ACC112 (cell line): Measurements from ENCODE around the gene PODXL2.

ENCODE experiments used
- H2AFZ ChIP-seq: fragments of 200-600 bp; sonication (generic); one replicate; pipeline ENCODE4 v1.6.0; 2017; ENCODE audit warnings: antibody characterized with exemption, low read length; ENCODE audit not compliant: unreplicated experiment
- H3K27ac ChIP-seq: fragments of 200-600 bp; sonication (generic); 2 replicates; pipeline ENCODE4 v1.5.1; 2014; ENCODE audit warnings: low read depth, mild to moderate bottlenecking, antibody characterized with exemption, low read length, moderate library complexity
- H3K27me3 ChIP-seq: fragments of 200-600 bp; sonication (generic); 2 replicates; pipeline ENCODE4 v1.6.1; 2014; ENCODE audit warnings: mild to moderate bottlenecking, antibody characterized with exemption, low read length, moderate library complexity, mixed read lengths; ENCODE audit not compliant: insufficient read depth
- H3K36me3 ChIP-seq: fragments of 200-600 bp; sonication (generic); 2 replicates; pipeline ENCODE4 v1.6.1; 2016; ENCODE audit warnings: mild to moderate bottlenecking, antibody characterized with exemption, low read length, moderate library complexity, mixed read lengths; ENCODE audit not compliant: insufficient read depth
- H3K4me1 ChIP-seq: fragments of 200-600 bp; sonication (generic); one replicate; pipeline ENCODE4 v1.6.1; 2016; ENCODE audit warnings: low read length, mixed read lengths; ENCODE audit not compliant: insufficient read depth, unreplicated experiment, control insufficient read depth
- H3K4me3 ChIP-seq: fragments of 200-600 bp; sonication (generic); 2 replicates; pipeline ENCODE4 v1.5.1; 2014; ENCODE audit warnings: mild to moderate bottlenecking, low read depth, low read length
- H3K79me2 ChIP-seq: fragments of 200-600 bp; sonication (generic); one replicate; pipeline ENCODE4 v1.6.0; 2016; ENCODE audit warnings: low read length; ENCODE audit not compliant: control insufficient read depth, unreplicated experiment, insufficient read depth

The PODXL2 gene

DNA sequence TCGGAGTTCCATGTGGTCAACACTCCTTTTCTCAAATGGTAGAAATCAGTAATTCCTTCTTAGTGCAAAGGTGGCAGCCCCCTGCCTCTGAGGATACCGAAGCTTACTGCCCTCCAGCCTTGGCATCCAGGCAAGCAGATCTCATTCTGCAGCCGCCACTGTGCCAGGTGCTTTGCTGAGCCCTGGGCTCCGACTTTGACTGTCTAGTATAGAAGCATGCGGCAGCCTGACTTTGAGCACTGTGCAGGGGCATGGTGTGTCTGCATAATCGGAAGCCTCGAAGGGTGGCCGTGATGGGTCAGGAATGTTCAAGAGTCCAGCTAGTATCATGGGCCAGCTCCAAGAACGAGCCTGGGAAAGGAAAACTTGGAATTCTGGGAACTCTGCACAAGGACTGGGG lies 83.5 kb downstream of the PODXL2 start:
- Histone ChIP-seq H3K27me3 (no peaks in the 10 kb centered on the region), H3K36me3 (no peaks in the 10 kb centered on the region), H3K4me1 (no peaks in the 10 kb centered on the region), H3K79me2 (no peaks in the 10 kb centered on the region), H2AFZ (no peak overlapping the region), H3K4me3 (no peak overlapping the region), H3K27ac (no peak overlapping the region)

DNA sequence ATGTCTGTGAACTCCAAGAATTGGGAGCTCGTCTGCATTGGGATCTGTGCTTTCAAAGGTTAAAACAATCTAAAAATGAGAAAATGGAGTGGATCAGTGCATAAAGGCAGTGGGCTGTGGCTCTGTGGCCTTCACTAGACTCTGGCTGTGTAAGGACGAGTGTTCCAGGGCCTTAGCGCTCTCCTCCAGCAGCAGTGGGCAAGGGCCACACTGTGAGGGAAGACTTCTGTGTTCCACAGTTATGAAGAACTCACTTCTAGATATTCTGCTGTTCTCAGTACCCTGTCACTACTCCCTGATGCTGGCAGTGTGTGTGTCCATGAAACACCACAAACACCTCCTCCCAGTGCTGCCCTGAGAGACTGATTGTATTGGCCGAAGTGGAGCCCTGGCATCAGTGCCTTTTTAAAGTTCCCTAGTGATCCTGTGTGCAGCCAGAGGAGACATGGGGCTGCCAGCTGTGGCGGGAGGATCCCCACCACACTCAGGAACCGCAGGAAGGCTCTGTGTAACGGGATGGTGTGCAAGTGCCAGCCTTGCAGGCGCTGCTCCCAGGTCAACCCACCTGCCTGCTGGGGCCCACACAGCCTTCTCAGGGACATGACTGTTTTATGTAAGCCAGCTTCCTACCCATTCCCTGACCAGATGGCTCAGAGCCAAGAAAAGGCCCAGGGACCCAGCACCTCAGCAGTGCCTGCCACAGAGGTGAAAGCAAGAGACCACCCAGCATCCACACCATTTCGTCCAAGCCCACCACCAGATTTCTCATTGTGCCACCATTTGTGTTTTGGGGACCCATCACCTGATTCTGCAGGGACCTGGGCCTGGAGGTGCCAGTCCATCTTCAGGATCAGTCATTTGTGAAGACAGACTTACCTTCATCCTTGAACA lies 84.1 kb downstream of the PODXL2 start:
- Histone ChIP-seq H3K27ac (no peak overlapping the region), H3K27me3 (no peaks in the 10 kb centered on the region), H2AFZ (no peak overlapping the region), H3K4me3 (no peak overlapping the region), H3K4me1 (no peaks in the 10 kb centered on the region), H3K36me3 (no peaks in the 10 kb centered on the region), H3K79me2 (no peaks in the 10 kb centered on the region)

DNA sequence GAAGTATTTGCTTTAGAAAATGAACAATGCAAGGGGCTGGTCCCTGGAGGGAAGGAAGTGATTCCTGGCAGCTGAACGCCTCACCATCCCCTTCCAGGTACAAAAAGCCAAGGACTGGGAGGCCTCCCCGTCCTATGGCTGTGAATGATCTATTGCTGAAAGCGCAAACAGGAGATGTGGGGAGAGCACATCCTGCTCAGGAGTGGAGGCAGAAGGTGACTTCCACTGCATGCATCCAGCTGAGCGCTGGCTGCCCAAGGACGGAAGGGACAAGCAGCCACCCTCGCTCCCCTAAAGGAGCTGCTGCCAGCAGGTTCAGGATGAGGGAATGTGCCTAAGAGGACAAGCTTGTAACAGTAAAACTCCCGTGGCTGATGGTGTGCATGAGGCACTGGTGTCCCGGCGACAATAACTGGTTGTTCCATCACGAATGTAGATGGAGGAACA lies 85.2 kb downstream of the PODXL2 start:
- no peaks in the 10 kb centered on the region for H3K36me3 ChIP-seq
- H3K79me2 ChIP-seq = no peaks in the 10 kb centered on the region

DNA sequence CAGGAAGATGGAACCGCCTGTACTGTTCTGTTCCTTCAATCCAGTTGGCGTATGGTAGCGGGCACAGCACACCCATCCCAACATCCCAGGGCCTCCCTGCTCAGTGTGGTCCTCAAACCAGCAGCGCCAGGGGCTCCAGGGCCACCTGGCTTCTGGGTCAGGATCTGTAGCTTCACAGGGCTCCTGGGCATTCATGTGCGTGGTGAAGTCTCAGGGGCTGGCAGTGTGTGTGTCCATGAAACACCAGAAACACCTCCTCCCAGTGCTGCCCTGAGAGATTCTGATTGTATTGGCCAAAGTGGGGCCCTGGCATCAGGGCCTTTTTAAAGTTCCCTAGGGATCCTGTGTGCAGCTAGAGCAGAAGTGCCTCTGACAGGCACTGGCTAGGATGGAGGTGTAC lies 85.9 kb downstream of the PODXL2 start:
- Histone ChIP-seq H3K4me1 (no peaks in the 10 kb centered on the region), H3K79me2 (no peaks in the 10 kb centered on the region), H3K36me3 (no peaks in the 10 kb centered on the region), H3K27ac (no peak overlapping the region), H2AFZ (no peak overlapping the region), H3K4me3 (no peak overlapping the region), H3K27me3 (no peaks in the 10 kb centered on the region)

More for the DNA sequence above, 85.2 kb downstream of the PODXL2 start:
- Histone ChIP-seq H3K27ac (no peak overlapping the region), H2AFZ (no peak overlapping the region), H3K4me3 (no peak overlapping the region), H3K27me3 (no peaks in the 10 kb centered on the region), H3K4me1 (no peaks in the 10 kb centered on the region)

DNA sequence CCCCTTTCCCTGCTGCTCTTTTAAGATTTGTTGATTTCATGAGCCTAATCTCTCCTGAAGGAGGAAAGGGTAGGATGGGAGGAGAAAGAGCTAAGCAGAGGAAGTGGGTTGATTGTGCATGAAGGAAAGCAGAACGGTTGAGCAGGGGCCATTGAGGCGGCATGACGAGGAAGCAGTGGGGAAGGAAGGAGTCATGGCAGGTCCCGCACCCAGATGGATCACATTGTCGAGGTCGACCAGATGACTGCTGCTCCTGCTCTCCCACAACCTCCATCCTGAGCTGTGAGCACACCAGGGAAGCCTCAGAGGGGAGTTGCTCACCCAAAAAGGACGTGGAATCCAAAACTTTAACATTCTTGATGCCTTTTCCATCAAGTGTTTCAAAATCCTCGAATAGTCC lies 86.5 kb downstream of the PODXL2 start:
- no peak overlapping the region for H3K27ac ChIP-seq
- no peaks in the 10 kb centered on the region for H3K36me3 ChIP-seq
- H3K4me3 ChIP-seq = no peak overlapping the region
- no peaks in the 10 kb centered on the region for H3K27me3 ChIP-seq
- H3K4me1 ChIP-seq = no peaks in the 10 kb centered on the region
- no peaks in the 10 kb centered on the region for H3K79me2 ChIP-seq
- no peak overlapping the region for H2AFZ ChIP-seq

DNA sequence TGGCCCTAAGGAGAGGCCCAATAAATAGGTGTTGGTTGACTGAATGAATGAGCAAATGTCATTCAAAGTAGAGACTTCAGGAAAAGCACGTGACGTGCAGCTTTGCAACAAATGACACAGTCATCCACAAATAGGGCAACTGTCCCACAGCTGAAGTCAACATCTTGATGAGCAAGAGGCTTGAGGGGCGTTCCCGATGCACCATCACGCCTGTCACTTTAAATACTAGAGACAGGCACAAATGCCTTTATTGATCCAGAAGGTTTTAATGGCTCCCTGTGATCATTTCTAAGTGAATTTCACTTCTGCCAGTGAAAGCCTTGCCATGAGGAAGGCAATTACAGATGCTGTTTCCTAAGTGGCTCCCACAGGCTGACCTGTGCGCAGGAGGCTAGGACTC lies 87.4 kb downstream of the PODXL2 start:
- H3K79me2 ChIP-seq = no peaks in the 10 kb centered on the region
- no peaks in the 10 kb centered on the region for H3K4me1 ChIP-seq

DNA sequence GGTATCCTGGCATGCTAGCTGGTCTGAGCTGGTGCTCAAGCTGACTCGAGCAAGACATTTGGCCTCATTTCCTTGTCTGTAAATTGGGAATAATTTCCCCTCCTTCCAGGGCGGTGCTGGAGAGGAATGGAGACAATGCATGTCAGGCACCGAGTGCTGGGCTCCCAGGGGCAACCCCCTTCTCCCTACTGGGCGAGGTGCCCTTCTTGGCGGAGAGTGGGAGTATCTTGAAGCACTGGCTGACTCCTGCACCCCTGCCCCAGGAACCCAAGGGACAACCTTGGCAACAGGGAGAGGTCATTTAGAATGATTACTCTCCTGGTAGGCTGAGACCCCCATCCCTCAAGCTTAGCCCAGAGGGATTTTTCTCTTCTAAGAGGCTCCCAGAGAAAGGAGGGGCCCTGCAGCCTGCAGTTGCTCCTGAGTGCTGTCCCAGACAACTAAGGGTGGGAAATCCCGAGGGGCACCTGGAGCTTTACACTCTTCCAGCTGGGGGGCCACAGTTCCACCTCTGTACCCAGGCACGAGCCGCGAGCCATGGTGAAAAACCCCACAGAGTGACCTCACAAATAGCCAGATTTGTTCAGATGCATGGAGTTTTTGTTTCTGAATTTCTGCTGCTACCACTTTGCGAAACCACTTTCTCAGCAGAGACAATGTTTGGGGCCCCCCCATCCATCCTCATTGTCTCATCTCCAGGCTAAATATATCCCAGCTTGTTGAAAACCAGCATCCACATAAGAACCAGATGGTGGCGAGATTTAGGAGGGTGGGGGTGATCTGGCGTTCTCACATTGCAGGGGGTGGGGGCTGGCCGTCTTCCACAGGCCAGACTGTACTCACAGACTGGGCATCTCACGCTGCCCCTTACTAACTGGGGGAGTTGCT lies 88.6 kb downstream of the PODXL2 start:
- Histone ChIP-seq H3K4me1 (no peaks in the 10 kb centered on the region), H2AFZ (no peak overlapping the region), H3K27ac (no peak overlapping the region), H3K36me3 (no peaks in the 10 kb centered on the region), H3K4me3 (no peak overlapping the region), H3K27me3 (no peaks in the 10 kb centered on the region), H3K79me2 (no peaks in the 10 kb centered on the region)

More for the DNA sequence above, 87.4 kb downstream of the PODXL2 start:
- H3K36me3 ChIP-seq = no peaks in the 10 kb centered on the region
- H2AFZ ChIP-seq = no peak overlapping the region
- H3K27ac ChIP-seq = no peak overlapping the region
- no peak overlapping the region for H3K4me3 ChIP-seq
- no peaks in the 10 kb centered on the region for H3K27me3 ChIP-seq

DNA sequence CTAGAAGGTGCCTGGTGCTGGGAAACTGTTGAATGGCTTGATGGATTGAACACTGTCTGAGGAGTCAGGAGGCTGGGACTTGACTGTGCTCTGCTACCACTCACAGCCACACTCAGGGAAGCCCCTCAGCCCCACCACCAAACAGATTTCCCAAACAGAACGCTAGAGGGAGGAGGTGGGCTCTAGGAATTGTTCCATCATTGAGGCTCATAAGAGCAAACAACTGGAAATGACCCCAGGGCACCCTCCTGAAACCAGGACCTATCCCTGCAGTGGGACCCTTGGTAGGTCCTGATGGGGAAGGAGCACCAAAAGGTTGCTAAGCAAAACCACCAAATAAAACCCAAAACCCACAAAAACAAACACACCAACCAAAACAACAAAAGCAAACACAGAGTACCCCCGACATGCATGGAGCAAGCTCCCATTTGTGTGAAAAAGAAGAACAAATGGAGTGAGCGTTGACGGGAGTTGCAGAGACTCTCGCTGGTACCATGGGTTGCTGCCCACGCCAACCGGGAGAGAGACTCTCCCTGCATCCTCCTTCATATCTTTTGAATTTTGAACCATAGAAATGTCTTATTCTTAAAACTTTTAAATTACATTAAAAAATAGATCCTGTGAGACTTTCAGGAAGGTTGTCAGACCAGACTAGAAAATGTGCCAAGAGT lies 89.4 kb downstream of the PODXL2 start:
- no peaks in the 10 kb centered on the region for H3K27me3 ChIP-seq
- H3K4me3 ChIP-seq = no peak overlapping the region
- H2AFZ ChIP-seq = no peak overlapping the region
- no peaks in the 10 kb centered on the region for H3K4me1 ChIP-seq
- no peak overlapping the region for H3K27ac ChIP-seq
- no peaks in the 10 kb centered on the region for H3K36me3 ChIP-seq
- no peaks in the 10 kb centered on the region for H3K79me2 ChIP-seq

DNA sequence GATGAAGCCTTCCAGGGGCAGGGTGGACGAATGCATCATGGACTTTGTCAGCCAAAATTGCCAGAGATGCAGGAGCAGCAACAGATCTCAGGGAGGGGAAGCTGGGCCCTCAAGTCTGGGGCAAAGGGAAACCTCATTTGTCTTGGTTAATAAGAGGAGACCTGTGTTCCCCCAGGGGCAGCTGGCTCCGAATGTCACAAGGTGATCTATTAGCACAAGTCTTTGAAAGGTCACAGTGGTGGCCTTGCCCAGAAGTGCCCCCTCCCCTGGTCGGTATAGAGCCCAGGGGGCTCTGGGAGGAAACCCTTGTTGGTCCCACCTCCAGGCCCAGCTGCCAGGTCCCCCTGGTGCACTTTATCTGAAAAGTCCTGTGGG lies 89.9 kb downstream of the PODXL2 start:
- Histone ChIP-seq H3K79me2 (no peaks in the 10 kb centered on the region), H3K4me1 (no peaks in the 10 kb centered on the region), H3K27me3 (no peaks in the 10 kb centered on the region), H2AFZ (no peak overlapping the region), H3K27ac (no peak overlapping the region), H3K36me3 (no peaks in the 10 kb centered on the region), H3K4me3 (no peak overlapping the region)

DNA sequence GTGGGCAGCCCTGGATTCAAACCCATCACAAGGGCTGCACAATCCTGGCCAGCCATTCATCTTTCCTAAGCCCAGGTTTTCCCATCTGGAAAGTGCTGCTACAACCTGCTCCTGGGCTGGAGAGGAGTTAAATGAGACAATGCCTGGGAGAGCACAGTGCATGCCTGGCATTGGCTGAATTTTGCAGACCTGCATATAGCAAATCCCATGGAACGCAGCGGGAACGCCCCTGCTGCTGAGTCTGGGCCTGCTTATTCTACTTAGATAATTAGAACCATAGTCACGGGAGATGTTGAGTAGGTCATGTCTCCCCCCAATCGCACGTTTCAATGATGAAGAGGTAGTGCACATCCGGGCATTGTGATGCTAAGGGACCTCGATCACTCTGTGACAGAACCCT lies 90.4 kb downstream of the PODXL2 start:
- no peaks in the 10 kb centered on the region for H3K36me3 ChIP-seq
- H3K27me3 ChIP-seq = no peaks in the 10 kb centered on the region
- no peaks in the 10 kb centered on the region for H3K79me2 ChIP-seq
- H3K4me3 ChIP-seq = no peak overlapping the region
- H2AFZ ChIP-seq = no peak overlapping the region
- H3K4me1 ChIP-seq = no peaks in the 10 kb centered on the region
- no peak overlapping the region for H3K27ac ChIP-seq
